ENCODE results near the gene WDR86. TPM values are rescaled to one million over a fixed set of nuclear protein-coding genes. Genes with fewer than 3 reads are reported as not detected.

Gene WDR86
- polyA plus RNA-seq, 2 of the 4 experiments (the other 2 are of a cell fraction) = 0.17 to 0.19 TPM

DNA sequence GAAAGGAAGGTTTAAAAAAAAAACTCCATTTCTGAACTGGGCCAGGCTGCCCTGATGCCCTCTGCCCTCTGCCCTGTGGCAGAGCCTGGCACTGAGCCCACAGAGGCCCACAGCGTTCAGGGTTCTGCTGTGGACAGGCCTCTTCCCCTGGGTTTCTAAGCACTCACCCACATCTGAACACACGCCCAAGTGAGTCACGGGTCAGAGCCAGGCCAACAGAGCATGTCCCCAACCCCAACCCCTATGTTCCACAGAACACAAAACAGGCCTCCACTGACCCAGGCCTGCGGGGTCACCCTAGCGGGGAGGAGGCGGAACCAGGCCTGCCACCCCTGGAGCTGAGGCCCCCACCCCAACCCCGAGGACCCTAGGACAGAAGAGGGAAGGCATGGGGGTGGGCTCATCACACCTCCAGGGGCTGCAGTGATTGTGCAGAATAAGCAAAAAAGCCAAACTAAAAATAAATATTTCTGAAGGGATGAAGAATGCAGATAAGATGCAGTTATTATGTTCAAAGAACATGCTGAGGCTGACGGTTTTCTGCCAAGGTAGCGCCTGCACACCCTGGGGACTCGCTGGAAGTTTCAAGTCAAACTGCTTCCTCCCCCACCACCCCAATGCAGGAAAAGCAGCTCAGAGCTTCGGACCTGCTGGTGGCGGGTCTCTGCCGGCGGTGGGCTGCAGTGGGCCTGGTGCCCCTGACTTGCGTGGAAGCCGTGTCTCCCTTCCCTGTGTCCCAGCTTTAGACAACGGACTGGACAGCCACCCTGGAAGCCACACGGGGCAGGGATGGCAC is 5.4 kb downstream of the WDR86 start:
- TF ChIP-seq ZC3H11A (IDR thresholded peaks at IDR 0.05) (no peak), RARB (CRISPR knock-in tag; IDR thresholded peaks at IDR 0.05) (no peak), FOSL2 (IDR thresholded peaks at IDR 0.05) (no peak), FOSL2 (CRISPR knock-in tag; IDR thresholded peaks at IDR 0.05) (peak; percentile 26; the same call in 1 of the 2 replicates), MAFK (IDR thresholded peaks at IDR 0.05; ENCODE audit: partially characterized antibody) (peak; percentile 69)
- TF ChIP-seq, protein P1, sequence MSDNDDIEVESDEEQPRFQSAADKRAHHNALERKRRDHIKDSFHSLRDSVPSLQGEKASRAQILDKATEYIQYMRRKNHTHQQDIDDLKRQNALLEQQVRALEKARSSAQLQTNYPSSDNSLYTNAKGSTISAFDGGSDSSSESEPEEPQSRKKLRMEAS (IDR thresholded peaks at IDR 0.05) = peak; percentile 44; the same call in 1 of the 2 replicates
- 51% methylated on average over 12 of the region's 18 CpGs for WGBS (ENCODE audit: missing lambda C conversion rate)
- no peaks in the 10 kb centered on the region for H3K9me3 ChIP-seq
- FAIRE-seq (no peak), DNase-seq (ENCODE audit: low read depth in 1 of 2, low spot score in 1 of 2) (peak; percentile 55 to 66), ATAC-seq (peak; percentile 62 to 76; a peak in 4 of 6 replicates)
- ChIA-PET POLR2A (no interaction called here), CTCF (interaction anchor here (1.4 to 4.1 kb wide), 3 partner anchors 36 to 89 kb away, joined by 4 to 19 read pairs (median 12); no protein-coding TSS in a partner anchor)
- H3K27ac ChIP-seq = peak overlapping the region; percentile 52 to 83
- H3K4me2 ChIP-seq = peak overlapping the region; percentile 62
- no peak overlapping the region for H3K4me3 ChIP-seq
- H3K4me1 ChIP-seq = peaks cover 22% of the 10 kb centered on the region

DNA sequence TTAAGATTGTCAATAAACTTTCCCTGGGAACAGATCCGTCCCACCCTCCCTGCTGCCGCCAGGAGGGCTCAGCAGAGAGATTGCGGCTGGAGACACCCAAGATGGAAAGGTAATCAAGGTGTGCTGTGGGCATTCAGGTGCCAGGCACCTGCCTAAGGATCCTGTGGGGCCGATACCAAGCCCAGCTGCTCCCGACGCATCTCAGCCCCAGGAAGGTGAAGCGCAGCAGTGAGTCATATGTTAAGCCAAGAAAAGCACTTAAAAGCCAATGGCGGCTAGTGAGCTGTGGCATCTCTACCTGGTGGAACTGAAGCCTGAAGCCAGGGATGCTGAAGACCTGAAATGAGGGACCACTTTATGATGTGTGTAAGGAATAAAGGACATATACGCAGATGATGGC is 6.1 kb downstream of the WDR86 start:
- ATAC-seq (peak; percentile 37 to 42; a peak in 2 of 6 replicates), FAIRE-seq (no peak), DNase-seq (ENCODE audit: low read depth in 1 of 2, low spot score in 1 of 2) (no peak)
- TF ChIP-seq CBX2 (IDR thresholded peaks at IDR 0.05; ENCODE audit: borderline replicate concordance, low read depth) = no peak
- no peak for TF ChIP-seq RAD21 (conservative IDR thresholded peaks at IDR 0.05 in 1 of 2, IDR thresholded peaks at IDR 0.05 in 1 of 2)
- TF ChIP-seq FOXS1 (CRISPR knock-in tag; IDR thresholded peaks at IDR 0.05) = no peak
- no peak for TF ChIP-seq ZNF302 (CRISPR knock-in tag; IDR thresholded peaks at IDR 0.05)
- no peak for TF ChIP-seq HEYL (CRISPR knock-in tag; IDR thresholded peaks at IDR 0.05)
- no peak for TF ChIP-seq NPAS2 (CRISPR knock-in tag; IDR thresholded peaks at IDR 0.05; ENCODE audit: borderline replicate concordance)
- TF ChIP-seq RFX5 (IDR thresholded peaks at IDR 0.05) = no peak
- TF ChIP-seq GATA3 (IDR thresholded peaks at IDR 0.05; ENCODE audit: borderline replicate concordance) = no peak
- Histone ChIP-seq H3K9me3 (no peaks in the 10 kb centered on the region), H3K4me3 (no peak overlapping the region), H3K27ac (peak overlapping the region; percentile 52 to 83), H3K4me1 (peaks cover 20% of the 10 kb centered on the region), H3K4me2 (peak overlapping the region; percentile 62)
- CTCF ChIA-PET = interaction anchor here (3.4 to 4.1 kb wide), 2 partner anchors 35 to 45 kb away, joined by 12 to 19 read pairs; no protein-coding TSS in a partner anchor
- WGBS (ENCODE audit: missing lambda C conversion rate) = 65% methylated on average over 9 of the region's 9 CpGs
- POLR2A ChIA-PET = no interaction called here

DNA sequence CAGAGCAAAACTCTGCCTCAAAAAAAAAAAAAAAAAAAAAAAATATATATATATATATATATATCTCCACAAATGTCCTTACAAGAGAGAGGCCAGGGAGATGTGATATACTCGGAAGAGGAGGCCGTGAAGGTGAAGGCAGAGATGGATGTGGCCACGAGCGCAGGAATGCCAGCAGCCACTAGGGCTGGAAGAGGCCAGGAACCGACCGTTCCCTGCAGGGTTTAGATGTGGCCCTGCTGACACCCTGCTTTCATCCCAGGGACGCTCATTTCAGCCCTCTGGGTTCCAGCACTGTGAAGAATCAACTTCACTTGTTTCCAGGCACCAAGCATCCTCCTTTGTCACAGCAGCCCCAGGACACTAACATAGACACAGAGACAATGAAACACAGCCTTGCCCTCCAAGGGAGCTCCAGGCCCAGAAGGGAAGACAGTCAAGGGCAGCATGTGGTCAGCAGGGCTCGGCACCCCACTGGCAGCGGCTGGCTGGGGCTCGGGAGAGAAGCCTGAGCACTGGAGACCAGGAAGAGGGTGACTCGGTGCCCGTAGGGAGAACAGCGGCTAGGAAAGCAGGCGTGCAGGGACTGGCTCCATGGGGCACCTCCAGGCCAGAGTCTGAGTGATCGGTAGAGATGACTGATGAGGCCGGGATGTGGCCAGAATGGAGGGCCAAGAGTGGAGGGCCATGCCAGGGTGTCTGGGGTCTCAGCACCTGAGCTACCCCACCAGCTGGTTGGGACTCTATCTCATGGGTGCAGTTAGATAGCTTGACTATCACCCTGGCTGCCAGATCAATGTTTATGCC is 7.6 kb downstream of the WDR86 start:
- 87% methylated on average over 16 of the region's 16 CpGs for whole genome bisulfite sequencing (ENCODE audit: missing lambda C conversion rate)
- no peaks in the 10 kb centered on the region for H3K9me3 ChIP-seq
- H3K4me1 ChIP-seq = peaks cover 20% of the 10 kb centered on the region
- H3K4me3 ChIP-seq = no peak overlapping the region
- FAIRE-seq = no peak
- POLR2A ChIA-PET = no interaction called here
- CTCF ChIA-PET = interaction anchor here (0.6 to 3.4 kb wide), 3 partner anchors 34 to 115 kb away, joined by 3 to 12 read pairs (median 3); no protein-coding TSS in a partner anchor
- TF ChIP-seq RCOR1 (IDR thresholded peaks at IDR 0.05; ENCODE audit: low read depth, low read length) (no peak), JUNB (IDR thresholded peaks at IDR 0.05) (no peak), JUN (IDR thresholded peaks at IDR 0.05) (no peak), NR3C1 (IDR thresholded peaks at IDR 0.05) (no peak), CEBPB (IDR thresholded peaks at IDR 0.05) (no peak), RNF2 (IDR thresholded peaks at IDR 0.05; ENCODE audit: borderline replicate concordance, low read depth) (no peak)
- TF ChIP-seq, protein P2, sequence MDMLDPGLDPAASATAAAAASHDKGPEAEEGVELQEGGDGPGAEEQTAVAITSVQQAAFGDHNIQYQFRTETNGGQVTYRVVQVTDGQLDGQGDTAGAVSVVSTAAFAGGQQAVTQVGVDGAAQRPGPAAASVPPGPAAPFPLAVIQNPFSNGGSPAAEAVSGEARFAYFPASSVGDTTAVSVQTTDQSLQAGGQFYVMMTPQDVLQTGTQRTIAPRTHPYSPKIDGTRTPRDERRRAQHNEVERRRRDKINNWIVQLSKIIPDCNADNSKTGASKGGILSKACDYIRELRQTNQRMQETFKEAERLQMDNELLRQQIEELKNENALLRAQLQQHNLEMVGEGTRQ (IDR thresholded peaks at IDR 0.05) = no peak
- TF ChIP-seq, protein P3, sequence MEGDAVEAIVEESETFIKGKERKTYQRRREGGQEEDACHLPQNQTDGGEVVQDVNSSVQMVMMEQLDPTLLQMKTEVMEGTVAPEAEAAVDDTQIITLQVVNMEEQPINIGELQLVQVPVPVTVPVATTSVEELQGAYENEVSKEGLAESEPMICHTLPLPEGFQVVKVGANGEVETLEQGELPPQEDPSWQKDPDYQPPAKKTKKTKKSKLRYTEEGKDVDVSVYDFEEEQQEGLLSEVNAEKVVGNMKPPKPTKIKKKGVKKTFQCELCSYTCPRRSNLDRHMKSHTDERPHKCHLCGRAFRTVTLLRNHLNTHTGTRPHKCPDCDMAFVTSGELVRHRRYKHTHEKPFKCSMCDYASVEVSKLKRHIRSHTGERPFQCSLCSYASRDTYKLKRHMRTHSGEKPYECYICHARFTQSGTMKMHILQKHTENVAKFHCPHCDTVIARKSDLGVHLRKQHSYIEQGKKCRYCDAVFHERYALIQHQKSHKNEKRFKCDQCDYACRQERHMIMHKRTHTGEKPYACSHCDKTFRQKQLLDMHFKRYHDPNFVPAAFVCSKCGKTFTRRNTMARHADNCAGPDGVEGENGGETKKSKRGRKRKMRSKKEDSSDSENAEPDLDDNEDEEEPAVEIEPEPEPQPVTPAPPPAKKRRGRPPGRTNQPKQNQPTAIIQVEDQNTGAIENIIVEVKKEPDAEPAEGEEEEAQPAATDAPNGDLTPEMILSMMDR (IDR thresholded peaks at IDR 0.05) = no peak
- no peak for DNase-seq (ENCODE audit: low read depth in 1 of 2, low spot score in 1 of 2)
- H3K27ac ChIP-seq = peak overlapping the region in 1 of 2 experiments; percentile 83; a peak in 2 of 6 replicates
- no peak overlapping the region for H3K4me2 ChIP-seq
- ATAC-seq = no peak

Data from A549 (cell line).